ENCODE results near the gene BEX5.
A peak's percentile ranks its signal among the peaks of the same experiment; 100 is the strongest.
"Not testable (repeated sequence)": the region's sequence is repeated elsewhere in the genome, so short reads cannot be mapped to it uniquely, and the experiment has no call there.

The BEX5 gene

GRCh38 chrX:102155806-102156179, at the start of gene BEX5:
TSS of gene BEX5 (minus strand) at chrX:102155977. CDS start at chrX:102154265, 1,712 bp downstream.
- DNase-seq (ENCODE audit: low read depth), result peak; percentile 51

GRCh38 chrX:102185967-102186720, 30.4 kb upstream of the BEX5 start:
- no peak for DNase-seq (ENCODE audit: low read depth)

- DNase-seq (ENCODE audit: low read depth), result peak; percentile 3
Measured at GRCh38 chrX:102154900-102155805, 624 bp downstream of the BEX5 start.

- DNase-seq (ENCODE audit: low read depth), result no peak
Measured at GRCh38 chrX:102154218-102154860, 1.4 kb downstream of the BEX5 start.

GRCh38 chrX:102142274-102142673, 13.5 kb downstream of the BEX5 start, which contains the start of gene TCEAL6:
TSS of gene TCEAL6 (minus strand) at chrX:102142481.
- not testable (repeated sequence) for DNase-seq (ENCODE audit: low read depth)

- DNase-seq (ENCODE audit: low read depth), result not testable (repeated sequence)
Measured at GRCh38 chrX:102141631-102142030, 14.1 kb downstream of the BEX5 start.

- not testable (repeated sequence) for DNase-seq (ENCODE audit: low read depth)
Measured at GRCh38 chrX:102140876-102141275, 14.9 kb downstream of the BEX5 start.

- no peak for DNase-seq (ENCODE audit: low read depth)
Measured at GRCh38 chrX:102138064-102138463, 17.7 kb downstream of the BEX5 start.

GRCh38 chrX:102129473-102129872, 26.3 kb downstream of the BEX5 start:
- no peak for DNase-seq (ENCODE audit: low read depth)

GRCh38 chrX:102126863-102127262, 28.9 kb downstream of the BEX5 start:
- no peak for DNase-seq (ENCODE audit: low read depth)

GRCh38 chrX:102126080-102126818, 29.5 kb downstream of the BEX5 start:
- DNase-seq (ENCODE audit: low read depth), result not testable (repeated sequence)

GRCh38 chrX:102125436-102125835, 30.3 kb downstream of the BEX5 start, which contains the start of gene TCEAL2:
TSS of gene TCEAL2 (plus strand) at chrX:102125679. CDS start at chrX:102126831, 1,152 bp downstream.
- not testable (repeated sequence) for DNase-seq (ENCODE audit: low read depth)

- not testable (repeated sequence) for DNase-seq (ENCODE audit: low read depth)
Measured at GRCh38 chrX:102125014-102125413, 30.8 kb downstream of the BEX5 start.

- DNase-seq (ENCODE audit: low read depth), result no peak
Measured at GRCh38 chrX:102115748-102116147, 40.0 kb downstream of the BEX5 start.

- no peak for DNase-seq (ENCODE audit: low read depth)
Measured at GRCh38 chrX:102113367-102113766, 42.4 kb downstream of the BEX5 start.
